ENCODE results near the gene FREM1.

DNA sequence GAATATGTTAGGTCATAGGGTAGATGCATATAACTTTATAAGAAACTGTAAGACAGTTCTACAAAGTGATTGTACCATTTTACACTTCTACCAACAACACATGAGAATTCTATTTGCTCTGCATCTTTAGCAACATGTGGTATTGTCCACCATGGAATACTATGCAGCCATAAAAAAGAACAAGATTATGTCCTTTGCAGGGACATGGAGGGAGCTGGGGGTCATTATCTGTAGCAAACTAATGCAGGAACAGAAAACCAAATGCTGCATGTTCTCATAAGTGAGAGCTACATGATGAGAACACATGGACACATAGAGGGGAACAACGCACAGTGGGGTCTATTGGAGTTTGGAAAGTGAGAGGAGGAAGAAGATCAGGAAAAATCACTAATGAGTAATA lies 165.5 kb downstream of the FREM1 start:
- TF ChIP-seq, protein P1, sequence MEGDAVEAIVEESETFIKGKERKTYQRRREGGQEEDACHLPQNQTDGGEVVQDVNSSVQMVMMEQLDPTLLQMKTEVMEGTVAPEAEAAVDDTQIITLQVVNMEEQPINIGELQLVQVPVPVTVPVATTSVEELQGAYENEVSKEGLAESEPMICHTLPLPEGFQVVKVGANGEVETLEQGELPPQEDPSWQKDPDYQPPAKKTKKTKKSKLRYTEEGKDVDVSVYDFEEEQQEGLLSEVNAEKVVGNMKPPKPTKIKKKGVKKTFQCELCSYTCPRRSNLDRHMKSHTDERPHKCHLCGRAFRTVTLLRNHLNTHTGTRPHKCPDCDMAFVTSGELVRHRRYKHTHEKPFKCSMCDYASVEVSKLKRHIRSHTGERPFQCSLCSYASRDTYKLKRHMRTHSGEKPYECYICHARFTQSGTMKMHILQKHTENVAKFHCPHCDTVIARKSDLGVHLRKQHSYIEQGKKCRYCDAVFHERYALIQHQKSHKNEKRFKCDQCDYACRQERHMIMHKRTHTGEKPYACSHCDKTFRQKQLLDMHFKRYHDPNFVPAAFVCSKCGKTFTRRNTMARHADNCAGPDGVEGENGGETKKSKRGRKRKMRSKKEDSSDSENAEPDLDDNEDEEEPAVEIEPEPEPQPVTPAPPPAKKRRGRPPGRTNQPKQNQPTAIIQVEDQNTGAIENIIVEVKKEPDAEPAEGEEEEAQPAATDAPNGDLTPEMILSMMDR (IDR thresholded peaks at IDR 0.05; ENCODE audit: low read length), result no peak
- TF ChIP-seq EZH2 (IDR thresholded peaks at IDR 0.05; ENCODE audit: borderline replicate concordance, low read length), result no peak
